Hepatocyte (in vitro differentiated cells): Measurements from ENCODE around the gene ZNF219. TPM values are rescaled to one million over a fixed set of nuclear protein-coding genes. Genes with fewer than 3 reads are reported as not detected.
A peak's percentile ranks its signal among the peaks of the same experiment; 100 is the strongest.

Source experiments
- DNase-seq: peaks from one replicate; pipeline ENCODE4 v3.0.0-alpha.2; 2016; ENCODE audit warnings: low spot score
- H2AFZ ChIP-seq: fragments of 200-600 bp; sonication (generic); 2 replicates; pipeline ENCODE4 v1.6.0; 2016; ENCODE audit warnings: antibody characterized with exemption, mild to moderate bottlenecking
- H3K27ac ChIP-seq: fragments of 200-600 bp; sonication (generic); 2 replicates; pipeline ENCODE4 v1.5.1; 2016; ENCODE audit warnings: mild to moderate bottlenecking
- H3K27me3 ChIP-seq: fragments of 200-600 bp; sonication (generic); 2 replicates; pipeline ENCODE4 v1.6.1; 2016
- H3K36me3 ChIP-seq: fragments of 200-600 bp; sonication (generic); replicated peaks from 2 replicates; pipeline ENCODE4 v1.5.1; 2016; ENCODE audit warnings: low read depth; ENCODE audit not compliant: insufficient read depth
- H3K4me1 ChIP-seq: fragments of 200-600 bp; sonication (generic); 2 replicates; pipeline ENCODE4 v1.5.1; 2016; ENCODE audit warnings: mild to moderate bottlenecking, moderate library complexity; ENCODE audit not compliant: insufficient read depth
- H3K4me2 ChIP-seq: fragments of 200-600 bp; sonication (generic); 2 replicates; pipeline ENCODE4 v1.6.0; 2016
- H3K4me3 ChIP-seq: fragments of 200-600 bp; sonication (generic); 2 replicates; pipeline ENCODE4 v1.5.1; 2016; ENCODE audit warnings: mild to moderate bottlenecking
- H3K79me2 ChIP-seq: fragments of 200-600 bp; sonication (generic); 2 replicates; pipeline ENCODE4 v1.6.0; 2017; ENCODE audit warnings: mild to moderate bottlenecking
- H3K9me2 ChIP-seq: fragments of 200-600 bp; sonication (generic); replicated peaks from 2 replicates; pipeline ENCODE4 v1.6.0; 2017; ENCODE audit warnings: mild to moderate bottlenecking; ENCODE audit not compliant: insufficient read depth
- H3K9me3 ChIP-seq: fragments of 200-600 bp; sonication (generic); 2 replicates; pipeline ENCODE4 v1.5.1; 2016; ENCODE audit warnings: low read depth, mild to moderate bottlenecking
- H4K20me1 ChIP-seq: fragments of 200-600 bp; sonication (generic); 2 replicates; pipeline ENCODE4 v1.6.0; 2016; ENCODE audit warnings: mild to moderate bottlenecking; ENCODE audit not compliant: insufficient read depth, poor library complexity, severe bottlenecking
- CTCF ChIP-seq: fragments of 200-600 bp; sonication (generic); IDR thresholded peaks from 2 replicates; pipeline ENCODE4 v1.5.1; 2016; ENCODE audit warnings: antibody characterized with exemption, mild to moderate bottlenecking; ENCODE audit not compliant: poor library complexity
- EZH2 ChIP-seq: fragments of 200-600 bp; sonication (generic); IDR thresholded peaks from 2 replicates; pipeline ENCODE4 v1.6.1; 2016; ENCODE audit warnings: antibody characterized with exemption, mild to moderate bottlenecking, borderline replicate concordance
- EZH2phosphoT487 ChIP-seq: fragments of 200-600 bp; sonication (generic); IDR thresholded peaks from one replicate; pipeline ENCODE4 v1.6.1; 2018; ENCODE audit warnings: antibody characterized with exemption, mild to moderate bottlenecking, low read depth, moderate library complexity; ENCODE audit not compliant: unreplicated experiment, severe bottlenecking
- WGBS: methylation state at CpG from one replicate; pipeline ENCODE4 v1.1.6; 2016; ENCODE audit warnings: low lambda C conversion rate; ENCODE audit errors: missing lambda C conversion rate; 5-methylcytosine and 5-hydroxymethylcytosine counted together
- polyA plus RNA-seq: library from polyadenylated mRNA; unstranded; fragments of >200 nt; fragmentation: Nextera tagmentation; extraction: Ambion mirVana; gene quantifications from 2 replicates; pipeline ENCODE4 v1.2.1, GENCODE V29; 2016
- total RNA-seq: library from RNA; depleted of rRNA; stranded (reverse); fragments of >200 nt; gene quantifications from 2 replicates; pipeline ENCODE4 v1.2.3, GENCODE V29; 2014

Gene ZNF219
- total and polyA plus RNA-seq, 2 experiments from 2014 or later: 25.1 to 29.5 TPM

- Histone ChIP-seq H3K4me2 (peak overlapping the region; percentile 7), H3K9me3 (no peaks in the 10 kb centered on the region), H3K27me3 (no peaks in the 10 kb centered on the region), H3K27ac (peak overlapping the region; percentile 36), H4K20me1 (no peaks in the 10 kb centered on the region), H3K4me3 (no peak overlapping the region), H3K79me2 (no peaks in the 10 kb centered on the region), H3K36me3 (no peaks in the 10 kb centered on the region), H3K9me2 (no peaks in the 10 kb centered on the region), H2AFZ (no peak overlapping the region), H3K4me1 (peaks cover 7% of the 10 kb centered on the region)
- DNase-seq: no peak
- WGBS: 92% methylated on average over 20 of the region's 20 CpGs
- TF ChIP-seq EZH2 (no peak), CTCF (no peak), EZH2phosphoT487 (no peak)
Measured at GRCh38 chr14:21053184-21054122, 45.0 kb downstream of the ZNF219 start.

GRCh38 chr14:21050597-21050996 lies 47.9 kb downstream of the ZNF219 start:
- 87% methylated on average over 3 of the region's 3 CpGs for WGBS
- no peak overlapping the region for H3K4me2 ChIP-seq
- H3K4me3 ChIP-seq: no peak overlapping the region
- no peak overlapping the region for H3K27ac ChIP-seq
- no peaks in the 10 kb centered on the region for H3K36me3 ChIP-seq
- DNase-seq: no peak
- H3K9me2 ChIP-seq: no peaks in the 10 kb centered on the region
- H3K27me3 ChIP-seq: no peaks in the 10 kb centered on the region
- H3K9me3 ChIP-seq: no peaks in the 10 kb centered on the region
- H3K79me2 ChIP-seq: no peaks in the 10 kb centered on the region
- H2AFZ ChIP-seq: no peak overlapping the region
- no peaks in the 10 kb centered on the region for H3K4me1 ChIP-seq
- TF ChIP-seq CTCF (no peak), EZH2 (no peak), EZH2phosphoT487 (no peak)
- no peaks in the 10 kb centered on the region for H4K20me1 ChIP-seq

GRCh38 chr14:21049271-21049673 lies 49.2 kb downstream of the ZNF219 start:
- no peaks in the 10 kb centered on the region for H3K36me3 ChIP-seq
- no peaks in the 10 kb centered on the region for H3K9me2 ChIP-seq
- no peak for DNase-seq
- no peak overlapping the region for H2AFZ ChIP-seq
- 95% methylated on average over 3 of the region's 3 CpGs for whole genome bisulfite sequencing
- no peaks in the 10 kb centered on the region for H3K9me3 ChIP-seq
- H3K79me2 ChIP-seq: no peaks in the 10 kb centered on the region
- H3K27me3 ChIP-seq: no peaks in the 10 kb centered on the region
- H3K4me2 ChIP-seq: no peak overlapping the region
- no peak overlapping the region for H3K4me3 ChIP-seq
- H3K4me1 ChIP-seq: no peaks in the 10 kb centered on the region
- no peaks in the 10 kb centered on the region for H4K20me1 ChIP-seq
- H3K27ac ChIP-seq: no peak overlapping the region
- TF ChIP-seq EZH2 (no peak), CTCF (no peak), EZH2phosphoT487 (no peak)
